Activated CD8-positive, alpha-beta memory T cell treated with anti-CD3 and anti-CD28 coated beads, Interleukin-2, amount 50 U/mL, for 48 hours (primary cell): ENCODE data around the gene ICAM2.

Source experiments
- DNase-seq: peaks from one replicate; pipeline ENCODE4 v3.0.0-alpha.2; 2020

ICAM2 gene

GRCh38 chr17:63973930-63974593 lies 46.4 kb downstream of the ICAM2 start:
- no peak for DNase-seq

GRCh38 chr17:63973247-63973646 lies 47.2 kb downstream of the ICAM2 start:
- DNase-seq, result no peak

- no peak for DNase-seq
Observed at GRCh38 chr17:63972796-63973195, 47.6 kb downstream of the ICAM2 start, which contains the start of gene SCN4A. TSS of gene SCN4A (minus strand) at chr17:63972918. CDS start at chr17:63972841, 77 bp downstream.

GRCh38 chr17:63969278-63969677 lies 51.2 kb downstream of the ICAM2 start:
- DNase-seq, result no peak

GRCh38 chr17:63967953-63968352 lies 52.5 kb downstream of the ICAM2 start:
- DNase-seq, result no peak

- DNase-seq, result no peak
Observed at GRCh38 chr17:63966646-63967264, 53.7 kb downstream of the ICAM2 start.

- DNase-seq, result no peak
Observed at GRCh38 chr17:63963123-63963522, 57.3 kb downstream of the ICAM2 start.

- no peak for DNase-seq
Observed at GRCh38 chr17:63962298-63962744, 58.1 kb downstream of the ICAM2 start.

GRCh38 chr17:63961355-63962212 lies 58.8 kb downstream of the ICAM2 start:
- peak; percentile 74 for DNase-seq

- DNase-seq, result no peak
Observed at GRCh38 chr17:63960430-63960829, 60.0 kb downstream of the ICAM2 start.

- DNase-seq, result no peak
Observed at GRCh38 chr17:63960006-63960405, 60.4 kb downstream of the ICAM2 start.

- no peak for DNase-seq
Observed at GRCh38 chr17:63956296-63956920, 64.0 kb downstream of the ICAM2 start.

- DNase-seq, result no peak
Observed at GRCh38 chr17:63955791-63956190, 64.6 kb downstream of the ICAM2 start.

- DNase-seq, result no peak
Observed at GRCh38 chr17:63955232-63955631, 65.2 kb downstream of the ICAM2 start.

GRCh38 chr17:63954402-63955063 lies 65.9 kb downstream of the ICAM2 start:
- DNase-seq, result no peak
